HepG2 (cell line): ENCODE data around the gene AKAIN1. TPM values are rescaled to one million over a fixed set of nuclear protein-coding genes. Genes with fewer than 3 reads are reported as not detected.

ENCODE experiments used
- BCLAF1 ChIP-seq: fragments of 450-650 bp; IDR thresholded peaks from 2 replicates; pipeline ENCODE4 v1.6.1; 2017; ENCODE audit warnings: mild to moderate bottlenecking
- HNF1B ChIP-seq: sonication (generic); formaldehyde crosslinking; IDR thresholded peaks from 2 replicates; pipeline ENCODE4 v1.5.1; 2020; ENCODE audit warnings: mild to moderate bottlenecking, moderate library complexity, missing genetic modification reagents
- IRF1 ChIP-seq: sonication (generic); formaldehyde crosslinking; IDR thresholded peaks from 2 replicates; pipeline ENCODE4 v1.4.0; 2020; ENCODE audit warnings: low read depth, mild to moderate bottlenecking, missing genetic modification reagents
- MTA1 ChIP-seq: sonication (generic); formaldehyde crosslinking; IDR thresholded peaks from 2 replicates; pipeline ENCODE4 v1.4.0; 2020; ENCODE audit warnings: missing genetic modification reagents, mild to moderate bottlenecking, borderline replicate concordance
- MXI1 ChIP-seq: IDR thresholded peaks from 3 replicates; pipeline ENCODE4 v1.6.1; 2012; ENCODE audit warnings: low read depth, low read length, inconsistent platforms, borderline replicate concordance
- NCOA2 ChIP-seq: sonication (generic); formaldehyde crosslinking; IDR thresholded peaks from 2 replicates; pipeline ENCODE4 v1.8.0; 2022; ENCODE audit warnings: inconsistent platforms
- PRPF4 ChIP-seq: fragments of 200-400 bp; formaldehyde crosslinking; IDR thresholded peaks from 2 replicates; pipeline ENCODE4 v1.6.1; 2016; ENCODE audit warnings: low read length, low read depth; ENCODE audit not compliant: poor library complexity, severe bottlenecking
- SRY ChIP-seq: sonication (generic); formaldehyde crosslinking; IDR thresholded peaks from 2 replicates; pipeline ENCODE4 v1.8.0; 2022; ENCODE audit warnings: mild to moderate bottlenecking, missing genetic modification reagents
- SYNCRIP ChIP-seq: fragments of 200-400 bp; formaldehyde crosslinking; IDR thresholded peaks from 2 replicates; pipeline ENCODE4 v1.6.1; 2018; ENCODE audit warnings: mild to moderate bottlenecking, low read depth, low read length; ENCODE audit not compliant: insufficient read depth
- TAF1 ChIP-seq: sonication (generic); formaldehyde crosslinking; IDR thresholded peaks from 2 replicates; pipeline ENCODE4 v1.4.0; 2020; ENCODE audit warnings: missing genetic modification reagents
- TBP ChIP-seq: sonication (generic); formaldehyde crosslinking; IDR thresholded peaks from 2 replicates; pipeline ENCODE4 v1.5.0; 2020; ENCODE audit warnings: missing genetic modification reagents
- ZNF207 ChIP-seq: fragments of 450-650 bp; IDR thresholded peaks from 2 replicates; pipeline ENCODE4 v1.6.1; 2016; ENCODE audit warnings: antibody characterized with exemption, borderline replicate concordance
- ZNF280B ChIP-seq: sonication (generic); formaldehyde crosslinking; IDR thresholded peaks from 2 replicates; pipeline ENCODE4 v1.5.0; 2020; ENCODE audit warnings: missing genetic modification reagents, mild to moderate bottlenecking, borderline replicate concordance
- ZNF567 ChIP-seq: sonication (generic); formaldehyde crosslinking; IDR thresholded peaks from 2 replicates; pipeline ENCODE4 v1.8.1; 2023; ENCODE audit warnings: mild to moderate bottlenecking, missing genetic modification reagents, borderline replicate concordance
- ZNF646 ChIP-seq: sonication (generic); formaldehyde crosslinking; IDR thresholded peaks from 2 replicates; pipeline ENCODE4 v1.9.0; 2021; ENCODE audit warnings: mild to moderate bottlenecking, missing genetic modification reagents
- polyA plus RNA-seq, 8 experiments: library from polyadenylated mRNA; depleted of rRNA in 3 of 8; stranded (reverse) in 7 of 8; unstranded in 1 of 8; fragments of >200 nt; fragmentation: Illumina TruSeq in 4 of 8; extraction: Trizol in 4 of 8; gene quantifications; 2 replicates each; pipeline versions ENCODE4 v1.2.1 to v1.2.3, GENCODE V29; 2011 to 2016; ENCODE audit warnings: low read depth in 4 of 8, missing spikeins in 1 of 8, mixed read lengths in 1 of 8; ENCODE audit not compliant: insufficient read depth in 1 of 8
- total RNA-seq, 5 experiments: library from RNA; depleted of rRNA; stranded (reverse); fragments of >200 nt; fragmentation: Illumina TruSeq; extraction: Trizol; gene quantifications; 2 replicates each; pipeline ENCODE4 v1.2.3, GENCODE V29; 2016; ENCODE audit warnings: low read depth in 1 of 5

Gene AKAIN1
- total and polyA plus RNA-seq, 2 of the 13 experiments (the other 11 are each of a cell fraction or from before 2014, with no cell fraction given), result not detected

GRCh38 chr18:5237723-5238370 lies 40.8 kb upstream of the AKAIN1 start (continued):
- peak; percentile 78 for TF ChIP-seq ZNF280B (CRISPR knock-in tag)
- TF ChIP-seq ZNF567 (CRISPR knock-in tag), result no peak; the same call in 1 of the 2 replicates
- TF ChIP-seq IRF1 (CRISPR knock-in tag), result no peak
- TF ChIP-seq BCLAF1, result no peak
- TF ChIP-seq HNF1B (CRISPR knock-in tag), result 0 out of 2 replicates have a peak, but pooled peaks have one; percentile 3
- TF ChIP-seq ZNF646 (CRISPR knock-in tag), result no peak
- TF ChIP-seq TAF1 (CRISPR knock-in tag), result peak; percentile 85; the same call in 1 of the 2 replicates
- TF ChIP-seq MXI1, result peak; percentile 69; the same call in 1 of the 3 replicates
- TF ChIP-seq NCOA2, result peak; percentile 3; the same call in 1 of the 2 replicates
- no peak for TF ChIP-seq TBP (CRISPR knock-in tag)
- peak; percentile 66; the same call in 1 of the 2 replicates for TF ChIP-seq MTA1
- TF ChIP-seq SRY (CRISPR knock-in tag), result peak; percentile 51; the same call in 1 of the 2 replicates
- no peak for TF ChIP-seq PRPF4
- TF ChIP-seq ZNF207, result no peak
- TF ChIP-seq SYNCRIP, result no peak
